ENCODE measurements around the gene PIGM.

GRCh38 chr1:160030657-160031364, 979 bp downstream of the PIGM start:
- TF ChIP-seq CTCF (IDR thresholded peaks at IDR 0.05): no peak
- TF ChIP-seq POLR2A (IDR thresholded peaks at IDR 0.05): no peak
